ENCODE data around the gene TSPAN5. TPM values are rescaled to one million over a fixed set of nuclear protein-coding genes. Genes with fewer than 3 reads are reported as not detected.

Gene TSPAN5
- total RNA-seq, 4 donors from 2014 or later: 14.5 to 33.4 (median 17.0) TPM

- H3K4me1 ChIP-seq: no peaks in the 10 kb centered on the region
- H3K4me3 ChIP-seq: no peak overlapping the region
- no peak overlapping the region for H3K27ac ChIP-seq
- H3K27me3 ChIP-seq: no peaks in the 10 kb centered on the region
- peaks cover 59% of the 10 kb centered on the region for H3K36me3 ChIP-seq
- WGBS: 86% methylated on average over 4 of the region's 4 CpGs
- no peak for TF ChIP-seq EP300 (IDR thresholded peaks at IDR 0.05)
- no peak for TF ChIP-seq POLR2AphosphoS5 (IDR thresholded peaks at IDR 0.05)
- DNase-seq (ENCODE audit: low spot score in 2 of 2): no peak
- no peaks in the 10 kb centered on the region for H3K9me3 ChIP-seq
These were observed 235.4 kb downstream of the TSPAN5 start for GRCh38 chr4:98423009-98423408.

- H3K27me3 ChIP-seq: no peaks in the 10 kb centered on the region
- WGBS: 96% methylated on average over 5 of the region's 5 CpGs
- H3K36me3 ChIP-seq: peaks cover 63% of the 10 kb centered on the region
- no peak for TF ChIP-seq CTCF (IDR thresholded peaks at IDR 0.05)
- TF ChIP-seq POLR2AphosphoS5 (IDR thresholded peaks at IDR 0.05): no peak
- TF ChIP-seq EP300 (IDR thresholded peaks at IDR 0.05): no peak
- TF ChIP-seq POLR2A (IDR thresholded peaks at IDR 0.05): no peak
- H3K4me1 ChIP-seq: no peaks in the 10 kb centered on the region
- H3K27ac ChIP-seq: no peak overlapping the region
- no peak for DNase-seq (ENCODE audit: low spot score in 2 of 2)
- H3K9me3 ChIP-seq: no peaks in the 10 kb centered on the region
- H3K4me3 ChIP-seq: no peak overlapping the region
These were observed 237.3 kb downstream of the TSPAN5 start for GRCh38 chr4:98421111-98421510.

Data from suprapubic skin (tissue), 4 donors.